ENCODE measurements around the gene PANK3. TPM values are rescaled to one million over a fixed set of nuclear protein-coding genes. Genes with fewer than 3 reads are reported as not detected.

PANK3 gene
- polyA plus RNA-seq, 1 donor from 2014 or later = 145 TPM

GRCh38 chr5:168613996-168614395 lies 34.8 kb upstream of the PANK3 start:
- no peaks in the 10 kb centered on the region for H3K9me2 ChIP-seq (ENCODE audit: insufficient read depth, low read length)
- H3K79me2 ChIP-seq (replicated peaks; ENCODE audit: insufficient read depth, low read length) = no peaks in the 10 kb centered on the region
- H3K9me3 ChIP-seq (ENCODE audit: low read length) = no peaks in the 10 kb centered on the region
- TF ChIP-seq EP300 (conservative IDR thresholded peaks at IDR 0.05; ENCODE audit: poor library complexity, severe bottlenecking) (no peak), SMC3 (conservative IDR thresholded peaks at IDR 0.05; ENCODE audit: poor library complexity) (no peak), EZH2 (IDR thresholded peaks at IDR 0.05; ENCODE audit: borderline replicate concordance, insufficient read depth, low read length, poor library complexity, severe bottlenecking) (no peak), CTCF (IDR thresholded peaks at IDR 0.05; ENCODE audit: poor library complexity, severe bottlenecking) (no peak)
- no peak overlapping the region for H2AFZ ChIP-seq (ENCODE audit: low read depth, low read length)
- no peaks in the 10 kb centered on the region for H3F3A ChIP-seq (ENCODE audit: insufficient read depth, low read length, poor library complexity, severe bottlenecking)
- H3K36me3 ChIP-seq (ENCODE audit: insufficient read depth, low read length) = no peaks in the 10 kb centered on the region
- H4K20me1 ChIP-seq (ENCODE audit: insufficient read depth) = no peaks in the 10 kb centered on the region
- H3K4me3 ChIP-seq (ENCODE audit: low read length) = no peak overlapping the region
- no peaks in the 10 kb centered on the region for H3K27me3 ChIP-seq (ENCODE audit: insufficient read depth, low read depth, low read length)
- no peak overlapping the region for H3K27ac ChIP-seq (ENCODE audit: low read length)
- H3K4me2 ChIP-seq (ENCODE audit: low read length) = no peak overlapping the region
- H3K9ac ChIP-seq (ENCODE audit: low read length) = no peak overlapping the region

DNA sequence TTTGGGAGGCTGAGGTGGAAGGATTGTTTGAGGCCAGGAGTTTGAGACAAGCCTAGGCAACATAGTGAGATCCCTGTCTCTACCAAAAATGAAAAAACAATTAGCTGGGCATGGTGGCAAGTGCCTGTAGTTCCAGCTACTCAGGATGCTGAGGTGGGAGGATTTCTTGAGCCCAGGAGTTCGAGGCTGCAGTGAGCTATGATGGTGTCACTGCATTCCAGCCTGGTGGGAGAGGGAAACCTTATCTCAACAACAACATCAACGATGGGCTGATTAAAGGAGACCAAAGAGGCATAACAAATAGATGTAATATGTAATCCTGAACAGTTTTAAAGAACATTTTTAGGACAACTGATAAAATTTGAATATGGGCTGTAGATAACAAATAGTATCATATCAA lies 34.2 kb upstream of the PANK3 start:
- Histone ChIP-seq H3K27ac (ENCODE audit: low read length) (no peak overlapping the region), H3K4me2 (ENCODE audit: low read length) (no peak overlapping the region), H3K79me2 (replicated peaks; ENCODE audit: insufficient read depth, low read length) (no peaks in the 10 kb centered on the region), H2AFZ (ENCODE audit: low read depth, low read length) (no peak overlapping the region), H3K27me3 (ENCODE audit: insufficient read depth, low read depth, low read length) (no peaks in the 10 kb centered on the region), H3F3A (ENCODE audit: insufficient read depth, low read length, poor library complexity, severe bottlenecking) (no peaks in the 10 kb centered on the region), H3K9ac (ENCODE audit: low read length) (no peak overlapping the region), H3K4me3 (ENCODE audit: low read length) (no peak overlapping the region), H3K9me2 (ENCODE audit: insufficient read depth, low read length) (no peaks in the 10 kb centered on the region), H4K20me1 (ENCODE audit: insufficient read depth) (no peaks in the 10 kb centered on the region), H3K36me3 (ENCODE audit: insufficient read depth, low read length) (no peaks in the 10 kb centered on the region), H3K9me3 (ENCODE audit: low read length) (no peaks in the 10 kb centered on the region)
- TF ChIP-seq REST (IDR thresholded peaks at IDR 0.05; ENCODE audit: borderline replicate concordance) (no peak), TAF1 (IDR thresholded peaks at IDR 0.05; ENCODE audit: low read depth) (no peak), EZH2 (IDR thresholded peaks at IDR 0.05; ENCODE audit: borderline replicate concordance, insufficient read depth, low read length, poor library complexity, severe bottlenecking) (no peak), MXI1 (conservative IDR thresholded peaks at IDR 0.05; ENCODE audit: poor library complexity, severe bottlenecking) (no peak), CTCF (IDR thresholded peaks at IDR 0.05; ENCODE audit: poor library complexity, severe bottlenecking) (no peak), EP300 (conservative IDR thresholded peaks at IDR 0.05; ENCODE audit: poor library complexity, severe bottlenecking) (no peak), SMC3 (conservative IDR thresholded peaks at IDR 0.05; ENCODE audit: poor library complexity) (no peak), RAD21 (conservative IDR thresholded peaks at IDR 0.05) (no peak), POLR2AphosphoS5 (IDR thresholded peaks at IDR 0.05) (no peak)

All from neural cell (in vitro differentiated cells).